Bone marrow (tissue), 2 donors: ENCODE data around the gene TMOD3.

ENCODE experiments used
- DNase-seq, 2 donors: peaks; one replicate each; lab custom pipeline; 2025; lab: John Stamatoyannopoulos, UW

Gene TMOD3

GRCh38 chr15:51828621-51829375 lies 655 bp upstream of the TMOD3 start:
- no peak for DNase-seq

- peak in 1 of 2 donors; percentile 36 for DNase-seq
Observed at GRCh38 chr15:51830276-51830806, 888 bp downstream of the TMOD3 start.

GRCh38 chr15:51833772-51834171 lies 4.3 kb downstream of the TMOD3 start:
- DNase-seq = no peak

- DNase-seq = no peak
Observed at GRCh38 chr15:51837792-51838251, 8.4 kb downstream of the TMOD3 start.

GRCh38 chr15:51838270-51838669 lies 8.8 kb downstream of the TMOD3 start:
- DNase-seq = no peak

GRCh38 chr15:51840692-51841091 lies 11.2 kb downstream of the TMOD3 start:
- no peak for DNase-seq

- no peak for DNase-seq
Observed at GRCh38 chr15:51841406-51842040, 12.1 kb downstream of the TMOD3 start.

GRCh38 chr15:51842265-51842664 lies 12.8 kb downstream of the TMOD3 start:
- DNase-seq = no peak

- peak in 1 of 2 donors; percentile 46 for DNase-seq
Observed at GRCh38 chr15:51842852-51843737, 13.6 kb downstream of the TMOD3 start.

- DNase-seq = no peak
Observed at GRCh38 chr15:51844747-51845426, 15.4 kb downstream of the TMOD3 start.

GRCh38 chr15:51846066-51846462 lies 16.6 kb downstream of the TMOD3 start:
- DNase-seq = no peak

- DNase-seq = peak in 1 of 2 donors; percentile 66
Observed at GRCh38 chr15:51846463-51847230, 17.2 kb downstream of the TMOD3 start.

GRCh38 chr15:51848811-51849210 lies 19.4 kb downstream of the TMOD3 start:
- DNase-seq = no peak

- no peak for DNase-seq
Observed at GRCh38 chr15:51849860-51850259, 20.4 kb downstream of the TMOD3 start.

- DNase-seq = no peak
Observed at GRCh38 chr15:51853998-51854397, 24.5 kb downstream of the TMOD3 start.

- DNase-seq = no peak
Observed at GRCh38 chr15:51855612-51856011, 26.2 kb downstream of the TMOD3 start.

- no peak for DNase-seq
Observed at GRCh38 chr15:51856714-51857380, 27.4 kb downstream of the TMOD3 start.

GRCh38 chr15:51861557-51862359 lies 32.3 kb downstream of the TMOD3 start:
- peak in 1 of 2 donors; percentile 40 for DNase-seq

- DNase-seq = no peak
Observed at GRCh38 chr15:51863131-51863530, 33.7 kb downstream of the TMOD3 start.
